ENCODE data around the gene ZNF248.

ZNF248 gene

GRCh38 chr10:37856881-37857286 is 526 bp downstream of the ZNF248 start:
- no peak for TF ChIP-seq CTCF (conservative IDR thresholded peaks at IDR 0.05; ENCODE audit: low read depth, low read length)
- peak overlapping the region; percentile 84 for H3K4me3 ChIP-seq (ENCODE audit: low read length)
- DNase-seq (ENCODE audit: low read depth), result no peak

- H3K4me3 ChIP-seq (ENCODE audit: low read length), result no peak overlapping the region
- no peak for DNase-seq (ENCODE audit: low read depth)
- TF ChIP-seq CTCF (conservative IDR thresholded peaks at IDR 0.05; ENCODE audit: low read depth, low read length), result no peak
These were observed 1.8 kb downstream of the ZNF248 start for GRCh38 chr10:37855636-37856035.

GRCh38 chr10:37854626-37855025 is 2.8 kb downstream of the ZNF248 start:
- no peak for TF ChIP-seq CTCF (conservative IDR thresholded peaks at IDR 0.05; ENCODE audit: low read depth, low read length)
- no peak for DNase-seq (ENCODE audit: low read depth)
- no peak overlapping the region for H3K4me3 ChIP-seq (ENCODE audit: low read length)

- H3K4me3 ChIP-seq (ENCODE audit: low read length), result no peak overlapping the region
- no peak for TF ChIP-seq CTCF (conservative IDR thresholded peaks at IDR 0.05; ENCODE audit: low read depth, low read length)
- DNase-seq (ENCODE audit: low read depth), result no peak
These were observed 12.8 kb downstream of the ZNF248 start for GRCh38 chr10:37844644-37845043.

GRCh38 chr10:37839243-37839642 is 18.2 kb downstream of the ZNF248 start:
- H3K4me3 ChIP-seq (ENCODE audit: low read length), result no peak overlapping the region
- no peak for TF ChIP-seq CTCF (conservative IDR thresholded peaks at IDR 0.05; ENCODE audit: low read depth, low read length)
- no peak for DNase-seq (ENCODE audit: low read depth)

GRCh38 chr10:37831495-37832333 is 25.7 kb downstream of the ZNF248 start:
- no peak for DNase-seq (ENCODE audit: low read depth)
- H3K4me3 ChIP-seq (ENCODE audit: low read length), result no peak overlapping the region
- TF ChIP-seq CTCF (conservative IDR thresholded peaks at IDR 0.05; ENCODE audit: low read depth, low read length), result no peak

GRCh38 chr10:37826806-37827205 is 30.6 kb downstream of the ZNF248 start:
- DNase-seq (ENCODE audit: low read depth), result no peak
- no peak for TF ChIP-seq CTCF (conservative IDR thresholded peaks at IDR 0.05; ENCODE audit: low read depth, low read length)
- no peak overlapping the region for H3K4me3 ChIP-seq (ENCODE audit: low read length)

Measured in retinal pigment epithelial cell (primary cell).